Diencephalon (tissue), 1 donor: ENCODE measurements around the gene HOXA2. TPM values are rescaled to one million over a fixed set of nuclear protein-coding genes. Genes with fewer than 3 reads are reported as not detected.

ENCODE experiments used
- small RNA-seq: library from RNA; depleted of rRNA; stranded (forward); fragments of <200 nt; gene quantifications from one replicate; pipeline ENCODE3, GENCODE V24; 2014
- total RNA-seq: library from RNA; depleted of rRNA; stranded (reverse); fragments of >200 nt; gene quantifications from one replicate; pipeline ENCODE4 v1.2.3, GENCODE V29; 2014

The HOXA2 gene
- not detected for total RNA-seq

GRCh38 chr7:27102581-27103442 lies at the start of gene HOXA2:
TSS of gene HOXA2 (minus strand) at chr7:27102683. CDS start at chr7:27102500, 183 bp downstream.

DNA sequence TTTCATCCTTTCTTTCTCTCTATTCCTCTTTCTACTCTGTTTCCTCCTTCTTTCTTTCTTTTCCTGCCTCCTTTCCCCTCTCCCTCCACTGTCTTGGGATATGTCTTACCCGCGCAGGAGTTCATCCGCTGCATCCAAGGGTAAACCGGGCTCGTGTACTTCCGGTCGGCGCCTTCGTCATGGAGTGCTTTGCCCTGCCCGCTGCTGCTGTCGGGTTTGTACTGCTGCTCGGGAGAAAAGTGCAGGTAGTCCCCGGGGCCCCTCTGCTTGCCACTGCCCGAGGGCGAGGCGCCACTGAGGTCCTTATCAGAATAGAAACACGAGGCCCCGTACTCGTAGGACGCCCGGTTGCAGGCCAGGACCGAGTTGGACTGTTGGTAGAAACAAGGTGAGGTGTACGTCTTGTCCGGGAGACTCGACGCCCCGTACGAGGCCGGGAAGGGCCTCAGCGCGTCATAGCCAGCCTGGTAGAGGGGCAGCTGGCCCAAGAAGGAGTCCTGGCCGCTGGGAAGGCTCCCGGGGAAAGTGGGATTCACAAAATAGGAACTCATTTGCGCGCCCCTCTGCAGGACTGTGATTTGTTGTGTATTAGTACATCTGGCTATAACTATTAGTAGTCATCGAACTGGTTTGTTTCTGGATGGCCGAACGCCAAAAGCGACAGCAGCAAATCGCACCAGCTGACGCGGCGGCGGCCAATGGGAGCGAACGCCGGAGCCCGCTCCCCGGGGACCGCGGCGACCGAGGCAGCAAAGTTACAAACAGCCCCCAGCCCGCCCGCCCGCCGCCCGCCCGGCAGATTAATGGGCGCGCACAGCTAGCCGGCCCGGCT lies 44.9 kb upstream of the HOXA2 start, which contains the start of gene HOXA6:
HOXA6 (minus strand) TSS at position 576 of the 832 bp plus-strand sequence; CDS start at position 551, 25 bp downstream.

DNA sequence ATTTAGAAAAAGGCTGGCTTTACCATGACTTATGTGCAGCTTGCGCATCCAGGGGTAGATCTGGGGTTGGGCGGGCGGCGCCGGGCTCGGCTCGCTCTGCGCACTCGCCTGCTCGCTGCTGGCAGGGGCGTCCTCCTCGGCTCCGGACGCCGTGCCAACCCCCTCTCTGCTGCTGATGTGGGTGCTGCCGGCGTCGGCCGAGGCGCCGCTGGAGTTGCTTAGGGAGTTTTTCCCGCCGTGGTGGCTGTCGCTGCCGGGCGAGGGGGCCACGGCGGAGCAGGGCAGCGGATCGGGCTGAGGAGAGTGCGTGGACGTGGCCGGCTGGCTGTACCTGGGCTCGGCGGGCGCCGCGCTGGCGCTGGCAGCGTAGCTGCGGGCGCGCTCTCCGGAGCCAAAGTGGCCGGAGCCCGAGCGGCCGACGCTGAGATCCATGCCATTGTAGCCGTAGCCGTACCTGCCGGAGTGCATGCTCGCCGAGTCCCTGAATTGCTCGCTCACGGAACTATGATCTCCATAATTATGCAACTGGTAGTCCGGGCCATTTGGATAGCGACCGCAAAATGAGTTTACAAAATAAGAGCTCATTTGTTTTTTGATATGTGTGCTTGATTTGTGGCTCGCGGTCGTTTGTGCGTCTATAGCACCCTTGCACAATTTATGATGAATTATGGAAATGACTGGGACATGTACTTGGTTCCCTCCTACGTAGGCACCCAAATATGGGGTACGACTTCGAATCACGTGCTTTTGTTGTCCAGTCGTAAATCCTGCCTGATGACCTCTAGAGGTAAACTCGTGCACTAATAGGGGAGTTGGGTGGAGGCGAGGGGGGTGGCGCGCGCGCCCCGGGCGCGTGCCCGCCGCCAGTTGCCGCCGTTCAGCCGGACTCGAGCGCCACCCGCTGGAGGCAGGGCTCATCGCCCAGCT lies 40.8 kb upstream of the HOXA2 start, which contains the start of gene HOXA5:
HOXA5 (minus strand) TSS at position 659 of the 927 bp plus-strand sequence; CDS start at position 585, 74 bp downstream.

DNA sequence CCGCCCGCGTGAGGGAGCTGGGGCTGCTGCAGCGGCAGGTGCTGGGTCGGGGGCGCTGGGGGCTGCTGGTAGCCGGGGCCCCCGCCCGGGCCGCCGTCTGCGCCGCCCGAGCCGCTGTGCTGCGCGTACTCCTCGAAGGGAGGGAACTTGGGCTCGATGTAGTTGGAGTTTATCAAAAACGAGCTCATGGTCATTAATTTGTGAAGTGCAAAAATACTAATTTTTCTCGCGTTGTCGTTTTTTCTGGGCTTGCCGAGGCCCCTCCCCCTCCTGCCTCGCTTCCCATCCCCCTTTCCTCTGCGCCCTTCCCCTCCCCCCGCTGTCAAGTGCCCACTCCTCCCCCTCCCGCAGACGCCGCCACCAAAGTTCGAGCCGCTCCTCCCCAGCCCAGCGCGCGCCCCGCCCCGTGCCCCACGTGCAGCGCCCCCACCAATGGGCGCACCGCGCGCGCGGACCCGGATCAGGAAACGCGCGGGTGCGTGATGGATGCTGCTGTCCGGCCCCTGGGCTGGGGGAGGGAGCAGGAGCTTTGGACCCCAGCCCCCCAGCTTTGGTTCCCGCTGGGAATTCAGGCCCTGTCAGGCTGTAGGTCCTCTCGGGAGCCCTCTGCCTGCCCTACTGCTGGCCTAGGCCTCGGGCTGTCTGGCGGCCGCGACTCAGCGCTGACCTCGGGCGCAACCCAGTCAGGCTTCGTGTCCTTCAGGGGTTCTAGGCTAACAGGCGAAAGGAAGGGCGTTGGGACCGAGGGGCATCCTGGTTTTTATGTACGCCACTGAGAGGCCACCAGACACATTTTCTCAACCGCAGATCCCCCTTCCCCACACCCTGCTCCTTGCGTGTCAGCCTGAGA lies 28.3 kb upstream of the HOXA2 start, which contains the start of gene HOXA4:
HOXA4 (minus strand) TSS at position 218 of the 850 bp plus-strand sequence; CDS start at position 194, 24 bp downstream.

DNA sequence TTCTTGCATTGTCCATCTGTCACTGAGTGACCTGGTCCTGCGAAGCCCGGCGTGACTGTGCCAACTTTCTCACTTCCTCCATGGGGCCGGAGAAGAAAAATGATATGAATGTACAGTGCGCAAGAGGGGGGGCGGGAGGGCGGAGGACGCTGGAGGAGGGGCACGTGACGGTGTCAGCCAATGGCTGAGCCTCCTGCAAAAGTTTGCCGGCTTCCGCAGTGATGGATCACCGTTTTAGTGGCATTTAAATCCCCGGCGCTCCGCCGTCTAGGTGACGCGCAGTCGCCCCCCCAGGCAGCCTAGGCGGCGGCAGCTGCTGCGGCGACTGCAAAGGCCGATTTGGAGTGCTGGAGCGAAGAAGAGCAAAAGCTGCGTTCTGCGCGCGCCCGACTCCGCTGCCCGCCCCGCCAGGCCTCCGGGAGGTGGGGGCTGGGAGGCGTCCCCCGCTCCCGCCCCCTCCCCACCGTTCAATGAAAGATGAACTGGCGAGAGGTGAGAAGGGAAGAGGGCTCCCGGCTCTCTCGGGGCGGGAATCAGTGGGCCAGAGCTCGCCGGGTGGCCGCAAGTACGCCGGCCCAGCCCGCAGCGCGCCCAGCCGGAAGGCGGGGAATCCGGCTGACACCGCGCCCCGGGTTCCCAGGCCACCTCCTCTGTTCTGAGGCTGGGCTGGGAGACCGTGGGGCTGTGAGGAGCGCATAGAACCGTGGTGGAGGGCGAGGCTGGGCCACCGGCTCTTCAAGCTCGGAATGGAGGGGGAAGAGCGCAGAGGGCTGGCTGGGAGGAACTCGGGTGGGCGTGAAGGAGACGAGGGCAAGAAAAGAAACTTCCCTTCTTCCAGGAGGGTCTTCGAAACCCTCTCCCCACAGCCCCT lies 6.4 kb downstream of the HOXA2 start, which contains the start of gene HOXA1:
HOXA1 (minus strand) TSS at position 104 of the 871 bp plus-strand sequence; CDS start at position 16, 88 bp downstream.

Small RNA genes within 50 kb of the gene (small RNA-seq; reads per million reads assigned to genes)
- gene AC004080.5, result not detected
- not detected for gene RF01977

Other genes with a start within 250 kb of the HOXA2 start
- 17.5 TPM for gene SKAP2, start 238.1 kb downstream of the HOXA2 start, total RNA-seq
- gene HOXA1, start 6.7 kb downstream of the HOXA2 start, total RNA-seq, result not detected
- not detected for gene HOXA4, start 28.1 kb upstream of the HOXA2 start, total RNA-seq
- gene HOXA5, start 41.0 kb upstream of the HOXA2 start, total RNA-seq, result not detected
- not detected for gene HOXA6, start 45.1 kb upstream of the HOXA2 start, total RNA-seq
- gene HOXA3, start 49.9 kb upstream of the HOXA2 start, total RNA-seq, result not detected
- not detected for gene HOXA7, start 54.0 kb upstream of the HOXA2 start, total RNA-seq
- gene HOXA9, start 62.9 kb upstream of the HOXA2 start, total RNA-seq, result not detected
- gene HOXA10, start 71.6 kb upstream of the HOXA2 start, total RNA-seq, result not detected
- not detected for gene HOXA11, start 82.5 kb upstream of the HOXA2 start, total RNA-seq
- not detected for gene HOXA13, start 97.4 kb upstream of the HOXA2 start, total RNA-seq
- not detected for gene EVX1, start 140.1 kb upstream of the HOXA2 start, total RNA-seq